Measurements from ENCODE around the gene SOCS4.

The SOCS4 gene

GRCh38 chr14:55097881-55098560 is 71.0 kb downstream of the SOCS4 start:
- TF ChIP-seq POLR2AphosphoS5 (IDR thresholded peaks at IDR 0.05; ENCODE audit: low read depth, low read length) (peak; percentile 58; the same call in 1 of the 2 replicates), TAF1 (IDR thresholded peaks at IDR 0.05; ENCODE audit: borderline replicate concordance, low read depth, low read length) (peak; percentile 17; the same call in 1 of the 2 replicates), POLR2A (IDR thresholded peaks at IDR 0.05; ENCODE audit: low read depth, low read length) (no peak)
- FAIRE-seq (peak; percentile 93), DNase-seq (ENCODE audit: insufficient read length) (peak; percentile 48)

- DNase-seq (ENCODE audit: insufficient read length) (no peak), FAIRE-seq (no peak)
- TF ChIP-seq POLR2A (IDR thresholded peaks at IDR 0.05; ENCODE audit: low read depth, low read length) = no peak
- no peak for TF ChIP-seq POLR2AphosphoS5 (IDR thresholded peaks at IDR 0.05; ENCODE audit: low read depth, low read length)
- no peak for TF ChIP-seq TAF1 (IDR thresholded peaks at IDR 0.05; ENCODE audit: borderline replicate concordance, low read depth, low read length)
Observed at GRCh38 chr14:55098561-55098898, 71.5 kb downstream of the SOCS4 start.

Data from GM12892 (cell line).